ENCODE results near the gene KCTD1.

KCTD1 gene

GRCh38 chr18:26538524-26538923, 9.8 kb downstream of the KCTD1 start:
- Histone ChIP-seq H3K27me3 (replicated peaks; ENCODE audit: control insufficient read depth, insufficient read depth, low read length) (no peaks in the 10 kb centered on the region), H3K36me3 (ENCODE audit: control insufficient read depth, insufficient read depth, low read length) (no peaks in the 10 kb centered on the region; the same call in 1 of the 2 replicates), H3K4me3 (replicated peaks; ENCODE audit: low read depth, low read length) (no peak overlapping the region)
- DNase-seq (ENCODE audit: extremely low read depth, insufficient read length) = no peak
- no peak for TF ChIP-seq CTCF (IDR thresholded peaks at IDR 0.05; ENCODE audit: insufficient read depth, low read length, poor library complexity, severe bottlenecking)

- Histone ChIP-seq H3K4me3 (replicated peaks; ENCODE audit: low read depth, low read length) (no peak overlapping the region), H3K36me3 (ENCODE audit: control insufficient read depth, insufficient read depth, low read length) (no peaks in the 10 kb centered on the region; the same call in 1 of the 2 replicates), H3K27me3 (replicated peaks; ENCODE audit: control insufficient read depth, insufficient read depth, low read length) (no peaks in the 10 kb centered on the region)
- no peak for DNase-seq (ENCODE audit: extremely low read depth, insufficient read length)
- no peak for TF ChIP-seq CTCF (IDR thresholded peaks at IDR 0.05; ENCODE audit: insufficient read depth, low read length, poor library complexity, severe bottlenecking)
These were observed 11.7 kb downstream of the KCTD1 start for GRCh38 chr18:26536664-26537063.

GRCh38 chr18:26536032-26536431, 12.3 kb downstream of the KCTD1 start:
- no peak for TF ChIP-seq CTCF (IDR thresholded peaks at IDR 0.05; ENCODE audit: insufficient read depth, low read length, poor library complexity, severe bottlenecking)
- DNase-seq (ENCODE audit: extremely low read depth, insufficient read length) = no peak
- no peaks in the 10 kb centered on the region for H3K27me3 ChIP-seq (replicated peaks; ENCODE audit: control insufficient read depth, insufficient read depth, low read length)
- H3K4me3 ChIP-seq (replicated peaks; ENCODE audit: low read depth, low read length) = no peak overlapping the region
- H3K36me3 ChIP-seq (ENCODE audit: control insufficient read depth, insufficient read depth, low read length) = no peaks in the 10 kb centered on the region; the same call in 1 of the 2 replicates

- no peak for TF ChIP-seq CTCF (IDR thresholded peaks at IDR 0.05; ENCODE audit: insufficient read depth, low read length, poor library complexity, severe bottlenecking)
- H3K36me3 ChIP-seq (ENCODE audit: control insufficient read depth, insufficient read depth, low read length) = no peaks in the 10 kb centered on the region; the same call in 1 of the 2 replicates
- DNase-seq (ENCODE audit: extremely low read depth, insufficient read length) = no peak
- no peak overlapping the region for H3K4me3 ChIP-seq (replicated peaks; ENCODE audit: low read depth, low read length)
- H3K27me3 ChIP-seq (replicated peaks; ENCODE audit: control insufficient read depth, insufficient read depth, low read length) = no peaks in the 10 kb centered on the region
These were observed 12.7 kb downstream of the KCTD1 start for GRCh38 chr18:26535630-26536029.

- Histone ChIP-seq H3K4me3 (replicated peaks; ENCODE audit: low read depth, low read length) (no peak overlapping the region), H3K27me3 (replicated peaks; ENCODE audit: control insufficient read depth, insufficient read depth, low read length) (no peaks in the 10 kb centered on the region), H3K36me3 (ENCODE audit: control insufficient read depth, insufficient read depth, low read length) (no peaks in the 10 kb centered on the region)
- no peak for DNase-seq (ENCODE audit: extremely low read depth, insufficient read length)
- TF ChIP-seq CTCF (IDR thresholded peaks at IDR 0.05; ENCODE audit: insufficient read depth, low read length, poor library complexity, severe bottlenecking) = no peak
These were observed 15.7 kb downstream of the KCTD1 start for GRCh38 chr18:26532367-26533340.
